Measurements from ENCODE around the gene MOB3B. TPM values are rescaled to one million over a fixed set of nuclear protein-coding genes. Genes with fewer than 3 reads are reported as not detected.

Gene MOB3B
- polyA plus RNA-seq, 2 of the 4 experiments (the other 2 are of a cell fraction) = 6.0 to 6.4 TPM

GRCh38 chr9:27491154-27491553 lies 38.5 kb downstream of the MOB3B start:
- DNase-seq (ENCODE audit: low read depth in 1 of 2, low spot score in 1 of 2) (no peak), FAIRE-seq (no peak), ATAC-seq (no peak)
- H3K4me2 ChIP-seq = no peak overlapping the region
- POLR2A ChIA-PET = no interaction called here
- no peaks in the 10 kb centered on the region for H3K4me1 ChIP-seq
- no peak overlapping the region for H3K27ac ChIP-seq
- no peak for TF ChIP-seq HDAC2 (IDR thresholded peaks at IDR 0.05)
- TF ChIP-seq JUN (IDR thresholded peaks at IDR 0.05) = no peak
- no peak for TF ChIP-seq ZSCAN20 (CRISPR knock-in tag; IDR thresholded peaks at IDR 0.05)
- no peak for TF ChIP-seq ZNF302 (CRISPR knock-in tag; IDR thresholded peaks at IDR 0.05)
- TF ChIP-seq KDM5A (IDR thresholded peaks at IDR 0.05) = no peak
- TF ChIP-seq CHD2 (IDR thresholded peaks at IDR 0.05; ENCODE audit: low read length, partially characterized antibody) = no peak
- TF ChIP-seq MYC (IDR thresholded peaks at IDR 0.05; ENCODE audit: borderline replicate concordance, low read length) = no peak
- no peak for TF ChIP-seq RFX5 (IDR thresholded peaks at IDR 0.05)
- no peak for TF ChIP-seq SREBF2 (IDR thresholded peaks at IDR 0.05)
- no peak for TF ChIP-seq REST (IDR thresholded peaks at IDR 0.05)
- TF ChIP-seq ZFP36 (IDR thresholded peaks at IDR 0.05; ENCODE audit: borderline replicate concordance, partially characterized antibody) = no peak
- TF ChIP-seq HOXB13 (CRISPR knock-in tag; IDR thresholded peaks at IDR 0.05; ENCODE audit: low read depth) = no peak
- TF ChIP-seq HEYL (CRISPR knock-in tag; IDR thresholded peaks at IDR 0.05) = no peak
- TF ChIP-seq, protein P1, sequence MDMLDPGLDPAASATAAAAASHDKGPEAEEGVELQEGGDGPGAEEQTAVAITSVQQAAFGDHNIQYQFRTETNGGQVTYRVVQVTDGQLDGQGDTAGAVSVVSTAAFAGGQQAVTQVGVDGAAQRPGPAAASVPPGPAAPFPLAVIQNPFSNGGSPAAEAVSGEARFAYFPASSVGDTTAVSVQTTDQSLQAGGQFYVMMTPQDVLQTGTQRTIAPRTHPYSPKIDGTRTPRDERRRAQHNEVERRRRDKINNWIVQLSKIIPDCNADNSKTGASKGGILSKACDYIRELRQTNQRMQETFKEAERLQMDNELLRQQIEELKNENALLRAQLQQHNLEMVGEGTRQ (IDR thresholded peaks at IDR 0.05) = no peak
- 71% methylated on average over 1 of the region's 1 CpG for WGBS (ENCODE audit: missing lambda C conversion rate)
- H3K9me3 ChIP-seq = no peaks in the 10 kb centered on the region
- no peak overlapping the region for H3K4me3 ChIP-seq
- CTCF ChIA-PET = interaction anchor here (1.0 to 1.5 kb wide), 2 partner anchors 29 to 68 kb away, joined by 3 read pairs; no protein-coding TSS in a partner anchor

GRCh38 chr9:27489087-27489876 lies 40.3 kb downstream of the MOB3B start:
- no peak for DNase-seq (ENCODE audit: low read depth in 1 of 2, low spot score in 1 of 2)

GRCh38 chr9:27487927-27488326 lies 41.7 kb downstream of the MOB3B start:
- 100% methylated on average over 1 of the region's 1 CpG for WGBS (ENCODE audit: missing lambda C conversion rate)
- ChIA-PET CTCF (interaction anchor here (1.4 to 2.4 kb wide), 2 partner anchors 10 to 18 kb away, joined by 5 to 10 read pairs; no protein-coding TSS in a partner anchor), POLR2A (no interaction called here)
- Histone ChIP-seq H3K9me3 (no peaks in the 10 kb centered on the region), H3K4me2 (no peak overlapping the region), H3K27ac (no peak overlapping the region), H3K4me1 (no peaks in the 10 kb centered on the region), H3K4me3 (no peak overlapping the region)
- DNase-seq (ENCODE audit: low read depth in 1 of 2, low spot score in 1 of 2) (no peak), ATAC-seq (no peak), FAIRE-seq (no peak)
- TF ChIP-seq POLR2A (IDR thresholded peaks at IDR 0.05; ENCODE audit: low read length) (no peak), REST (IDR thresholded peaks at IDR 0.05) (no peak), MAFK (IDR thresholded peaks at IDR 0.05; ENCODE audit: partially characterized antibody) (no peak), HDAC2 (IDR thresholded peaks at IDR 0.05) (no peak), CHD4 (IDR thresholded peaks at IDR 0.05; ENCODE audit: borderline replicate concordance) (no peak), ZFP36 (IDR thresholded peaks at IDR 0.05; ENCODE audit: borderline replicate concordance, partially characterized antibody) (no peak), HOXB5 (CRISPR knock-in tag; IDR thresholded peaks at IDR 0.05) (no peak), JUNB (IDR thresholded peaks at IDR 0.05) (no peak), BHLHE40 (IDR thresholded peaks at IDR 0.05; ENCODE audit: low read depth, low read length) (no peak), POLR2AphosphoS2 (conservative IDR thresholded peaks at IDR 0.05; ENCODE audit: low read length) (no peak), KDM1A (IDR thresholded peaks at IDR 0.05; ENCODE audit: low read depth) (no peak), ZC3H11A (IDR thresholded peaks at IDR 0.05) (no peak)
- TF ChIP-seq, protein P2, sequence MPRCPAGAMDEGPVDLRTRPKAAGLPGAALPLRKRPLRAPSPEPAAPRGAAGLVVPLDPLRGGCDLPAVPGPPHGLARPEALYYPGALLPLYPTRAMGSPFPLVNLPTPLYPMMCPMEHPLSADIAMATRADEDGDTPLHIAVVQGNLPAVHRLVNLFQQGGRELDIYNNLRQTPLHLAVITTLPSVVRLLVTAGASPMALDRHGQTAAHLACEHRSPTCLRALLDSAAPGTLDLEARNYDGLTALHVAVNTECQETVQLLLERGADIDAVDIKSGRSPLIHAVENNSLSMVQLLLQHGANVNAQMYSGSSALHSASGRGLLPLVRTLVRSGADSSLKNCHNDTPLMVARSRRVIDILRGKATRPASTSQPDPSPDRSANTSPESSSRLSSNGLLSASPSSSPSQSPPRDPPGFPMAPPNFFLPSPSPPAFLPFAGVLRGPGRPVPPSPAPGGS (IDR thresholded peaks at IDR 0.05) = no peak

More at GRCh38 chr9:27489087-27489876, 40.3 kb downstream of the MOB3B start:
- Histone ChIP-seq H3K4me1 (no peaks in the 10 kb centered on the region), H3K27ac (no peak overlapping the region), H3K4me3 (no peak overlapping the region), H3K9me3 (no peaks in the 10 kb centered on the region), H3K4me2 (no peak overlapping the region)
- FAIRE-seq (no peak), ATAC-seq (no peak)
- ChIA-PET POLR2A (no interaction called here), CTCF (interaction anchor here (0.6 to 1.5 kb wide), 4 partner anchors 14 to 156 kb away, joined by 3 to 8 read pairs (median 4); no protein-coding TSS in a partner anchor)
- WGBS (ENCODE audit: missing lambda C conversion rate) = 81% methylated on average over 5 of the region's 5 CpGs
- TF ChIP-seq ZNF302 (CRISPR knock-in tag; IDR thresholded peaks at IDR 0.05) = no peak
